K562 (cell line): Measurements from ENCODE around the gene PRSS22. TPM values are rescaled to one million over a fixed set of nuclear protein-coding genes. Genes with fewer than 3 reads are reported as not detected.
A peak's percentile ranks its signal among the peaks of the same experiment; 100 is the strongest.

ENCODE experiments used
- AFF1 ChIP-seq, 2 experiments: fragments of 450-650 bp; IDR thresholded peaks; 2 replicates each; pipeline ENCODE4 v1.6.1; 2018; ENCODE audit warnings: mild to moderate bottlenecking in 2 of 2, low read depth in 1 of 2; ENCODE audit not compliant: partially characterized antibody in 2 of 2
- ATF2 ChIP-seq: sonication (generic); formaldehyde crosslinking; IDR thresholded peaks from 2 replicates; pipeline ENCODE4 v1.8.1; 2022; ENCODE audit warnings: missing genetic modification reagents
- CBFB ChIP-seq: sonication (generic); formaldehyde crosslinking; IDR thresholded peaks from 2 replicates; pipeline ENCODE4 v1.4.0; 2020; ENCODE audit warnings: mild to moderate bottlenecking, missing genetic modification reagents
- CGGBP1 ChIP-seq: fragments of 250-450 bp; sonication (Bioruptor Pico); IDR thresholded peaks from 2 replicates; pipeline ENCODE4 v1.9.0; 2021; ENCODE audit warnings: mild to moderate bottlenecking
- CXXC5 ChIP-seq: fragments of 250-450 bp; sonication (Bioruptor Pico); IDR thresholded peaks from 2 replicates; pipeline ENCODE4 v1.8.0; 2022; ENCODE audit warnings: inconsistent platforms, mild to moderate bottlenecking, moderate library complexity
- EP400 ChIP-seq: fragments of 450-650 bp; IDR thresholded peaks from 2 replicates; pipeline ENCODE4 v1.6.1; 2017; ENCODE audit warnings: antibody characterized with exemption, mild to moderate bottlenecking, moderate library complexity
- ERF ChIP-seq: fragments of 450-650 bp; formaldehyde crosslinking; IDR thresholded peaks from 2 replicates; pipeline ENCODE4 v1.4.0; 2020; ENCODE audit warnings: mild to moderate bottlenecking, mixed read lengths
- ESRRB ChIP-seq: fragments of 250-450 bp; sonication (Bioruptor Pico); IDR thresholded peaks from 2 replicates; pipeline ENCODE4 v1.5.0; 2020; ENCODE audit warnings: mild to moderate bottlenecking, moderate library complexity, borderline replicate concordance
- FOXA1 ChIP-seq: fragments of 450-650 bp; IDR thresholded peaks from 2 replicates; pipeline ENCODE4 v1.6.1; 2016; ENCODE audit warnings: mild to moderate bottlenecking, borderline replicate concordance
- FOXP1 ChIP-seq: sonication (generic); formaldehyde crosslinking; IDR thresholded peaks from 2 replicates; pipeline ENCODE4 v1.8.0; 2022; ENCODE audit warnings: mild to moderate bottlenecking, missing genetic modification reagents
- HCFC1 ChIP-seq: IDR thresholded peaks from 2 replicates; pipeline ENCODE4 v1.6.1; 2012; ENCODE audit warnings: low read depth, low read length, improper control_type of control experiment
- NBN ChIP-seq: fragments of 450-650 bp; IDR thresholded peaks from 2 replicates; pipeline ENCODE4 v1.6.1; 2016; ENCODE audit warnings: low read depth, mild to moderate bottlenecking
- RBM25 ChIP-seq: fragments of 200-400 bp; formaldehyde crosslinking; IDR thresholded peaks from 2 replicates; pipeline ENCODE4 v1.6.1; 2018; ENCODE audit warnings: low read length, low read depth, moderate library complexity; ENCODE audit not compliant: severe bottlenecking
- STAT5A ChIP-seq: IDR thresholded peaks from 2 replicates; pipeline ENCODE4 v1.6.1; 2012; ENCODE audit warnings: low read length, inconsistent platforms, borderline replicate concordance
- TRIM24 ChIP-seq, 2 experiments: fragments of 450-650 bp; IDR thresholded peaks; 2 replicates each; pipeline ENCODE4 v1.6.1; 2016
- XRCC3 ChIP-seq: fragments of 450-650 bp; IDR thresholded peaks from 2 replicates; pipeline ENCODE4 v1.6.1; 2017; ENCODE audit warnings: mild to moderate bottlenecking, moderate library complexity
- ZNF124 ChIP-seq: sonication (generic); formaldehyde crosslinking; IDR thresholded peaks from 2 replicates; pipeline ENCODE4 v1.8.1; 2022; ENCODE audit warnings: missing genetic modification reagents
- ZNF263 ChIP-seq: sonication (generic); formaldehyde crosslinking; IDR thresholded peaks from 2 replicates; pipeline ENCODE4 v1.8.0; 2022; ENCODE audit warnings: mild to moderate bottlenecking, missing genetic modification reagents, borderline replicate concordance
- ZNF507 ChIP-seq: conservative IDR thresholded peaks from 2 replicates; pipeline ENCODE4 v1.6.1; 2017; ENCODE audit warnings: missing genetic modification characterization, missing compliant biosample characterization
- polyA plus RNA-seq, 8 experiments: library from polyadenylated mRNA; depleted of rRNA in 4 of 8; stranded (reverse) in 5 of 8; unstranded in 3 of 8; fragments of >200 nt; fragmentation: Nextera tagmentation in 2 of 8; fragmentation: Illumina TruSeq in 1 of 8; extraction: Ambion mirVana in 2 of 8; extraction: Trizol in 1 of 8; gene quantifications; 2 replicates each; pipeline versions ENCODE4 v1.2.1 to v1.2.3, GENCODE V29; 2011 to 2014; ENCODE audit warnings: inconsistent platforms in 1 of 8, missing spikeins in 1 of 8
- total RNA-seq, 7 experiments: library from RNA; depleted of rRNA in 6 of 7; stranded (reverse); fragments of >200 nt in 6 of 7; fragmentation: Illumina TruSeq in 2 of 7; extraction: Trizol in 2 of 7; gene quantifications; 2 replicates each; pipeline versions ENCODE4 v1.2.1 to v1.2.3, GENCODE V29; 2011 to 2021; ENCODE audit warnings: low replicate concordance in 1 of 7
- TF ChIP-seq, protein P1 (sequence below): fragments of 250-450 bp; sonication (Bioruptor Pico); IDR thresholded peaks from 2 replicates; pipeline ENCODE4 v1.8.0; 2022; ENCODE audit warnings: inconsistent platforms, mild to moderate bottlenecking, moderate library complexity, borderline replicate concordance

Gene PRSS22
- total and polyA plus RNA-seq, 9 of the 15 experiments (the other 6 are each of a cell fraction or from before 2014, with no cell fraction given) = 0.13 to 0.42 TPM; not detected in 7

DNA sequence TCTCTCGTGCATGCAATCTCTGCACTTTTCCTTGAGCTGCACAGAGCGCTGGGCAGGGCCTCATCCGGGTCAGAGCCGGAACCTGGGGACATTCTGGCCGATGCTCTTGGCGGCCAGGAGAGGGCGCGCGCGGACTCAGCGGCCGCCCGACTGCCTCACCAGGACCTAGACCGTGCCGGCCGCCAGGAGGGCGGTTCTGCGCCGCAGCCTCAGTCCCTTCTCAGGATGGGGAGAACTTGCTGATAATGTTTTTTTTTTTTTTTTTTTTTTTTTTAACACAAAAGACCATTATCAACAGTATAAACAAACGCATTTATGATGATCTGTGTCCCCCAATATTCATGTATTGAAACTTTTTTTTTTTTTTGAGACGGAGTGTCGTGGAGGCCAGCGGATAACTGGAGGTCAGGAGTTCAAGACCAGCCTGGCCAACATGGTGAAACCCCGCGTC, 17.0 kb upstream of the PRSS22 start (continued):
- TF ChIP-seq ZNF507 (tag) (no peak), RBM25 (no peak), STAT5A (no peak), NBN (0 out of 2 replicates have a peak, but pooled peaks have one; percentile 23), ZNF124 (CRISPR knock-in tag) (no peak), AFF1 (IDR thresholded peaks at IDR 0.05; ENCODE audit: low read depth in 1 of 2, partially characterized antibody in 2 of 2) (no peak), CXXC5 (CRISPR knock-in tag) (peak; percentile 40), EP400 (no peak), XRCC3 (no peak), FOXP1 (CRISPR knock-in tag) (no peak), ZNF263 (CRISPR knock-in tag) (no peak), ATF2 (CRISPR knock-in tag) (no peak), FOXA1 (no peak), TRIM24 (IDR thresholded peaks at IDR 0.05) (no peak), ESRRB (CRISPR knock-in tag) (no peak), CGGBP1 (CRISPR knock-in tag) (no peak), CBFB (no peak), ERF (CRISPR knock-in tag) (no peak), HCFC1 (no peak)
- TF ChIP-seq, protein P1, sequence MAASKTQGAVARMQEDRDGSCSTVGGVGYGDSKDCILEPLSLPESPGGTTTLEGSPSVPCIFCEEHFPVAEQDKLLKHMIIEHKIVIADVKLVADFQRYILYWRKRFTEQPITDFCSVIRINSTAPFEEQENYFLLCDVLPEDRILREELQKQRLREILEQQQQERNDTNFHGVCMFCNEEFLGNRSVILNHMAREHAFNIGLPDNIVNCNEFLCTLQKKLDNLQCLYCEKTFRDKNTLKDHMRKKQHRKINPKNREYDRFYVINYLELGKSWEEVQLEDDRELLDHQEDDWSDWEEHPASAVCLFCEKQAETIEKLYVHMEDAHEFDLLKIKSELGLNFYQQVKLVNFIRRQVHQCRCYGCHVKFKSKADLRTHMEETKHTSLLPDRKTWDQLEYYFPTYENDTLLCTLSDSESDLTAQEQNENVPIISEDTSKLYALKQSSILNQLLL = no peak
